Muscle layer of duodenum (tissue), 2 donors: Measurements from ENCODE around the gene RIMKLA.
A peak's percentile ranks its signal among the peaks of the same experiment; 100 is the strongest.

Source experiments
- H3K27ac ChIP-seq: one replicate; pipeline ENCODE4 v1.7.0; 2013; ENCODE audit warnings: mild to moderate bottlenecking, low read length
- H3K27me3 ChIP-seq: one replicate; pipeline ENCODE4 v1.7.0; 2013; ENCODE audit warnings: low read depth, mild to moderate bottlenecking, control low read depth, low read length
- H3K36me3 ChIP-seq, 2 donors: one replicate each; pipeline ENCODE4 v1.7.0; 2013; ENCODE audit warnings: low read length in 2 of 2, control low read depth in 1 of 2, mild to moderate bottlenecking in 1 of 2; ENCODE audit not compliant: insufficient read depth in 2 of 2, control insufficient read depth in 1 of 2
- H3K4me1 ChIP-seq, 2 donors: one replicate each; pipeline ENCODE4 v1.7.0; 2013; ENCODE audit warnings: low read length in 2 of 2, mild to moderate bottlenecking in 2 of 2, control low read depth in 1 of 2, moderate library complexity in 1 of 2; ENCODE audit not compliant: insufficient read depth in 2 of 2, control insufficient read depth in 1 of 2
- H3K4me3 ChIP-seq, 2 donors: one replicate each; pipeline ENCODE4 v1.7.0; 2013; ENCODE audit warnings: low read length in 2 of 2, low read depth in 1 of 2, mild to moderate bottlenecking in 1 of 2
- H3K9me3 ChIP-seq, 2 donors: one replicate each; pipeline ENCODE4 v1.7.0; 2013; ENCODE audit warnings: low read length in 2 of 2, control low read depth in 1 of 2, mild to moderate bottlenecking in 1 of 2; ENCODE audit not compliant: control insufficient read depth in 1 of 2
- donor health status: healthy.

Gene RIMKLA

GRCh38 chr1:42418516-42418915 is 37.9 kb downstream of the RIMKLA start:
- H3K27me3 ChIP-seq: no peaks in the 10 kb centered on the region

DNA sequence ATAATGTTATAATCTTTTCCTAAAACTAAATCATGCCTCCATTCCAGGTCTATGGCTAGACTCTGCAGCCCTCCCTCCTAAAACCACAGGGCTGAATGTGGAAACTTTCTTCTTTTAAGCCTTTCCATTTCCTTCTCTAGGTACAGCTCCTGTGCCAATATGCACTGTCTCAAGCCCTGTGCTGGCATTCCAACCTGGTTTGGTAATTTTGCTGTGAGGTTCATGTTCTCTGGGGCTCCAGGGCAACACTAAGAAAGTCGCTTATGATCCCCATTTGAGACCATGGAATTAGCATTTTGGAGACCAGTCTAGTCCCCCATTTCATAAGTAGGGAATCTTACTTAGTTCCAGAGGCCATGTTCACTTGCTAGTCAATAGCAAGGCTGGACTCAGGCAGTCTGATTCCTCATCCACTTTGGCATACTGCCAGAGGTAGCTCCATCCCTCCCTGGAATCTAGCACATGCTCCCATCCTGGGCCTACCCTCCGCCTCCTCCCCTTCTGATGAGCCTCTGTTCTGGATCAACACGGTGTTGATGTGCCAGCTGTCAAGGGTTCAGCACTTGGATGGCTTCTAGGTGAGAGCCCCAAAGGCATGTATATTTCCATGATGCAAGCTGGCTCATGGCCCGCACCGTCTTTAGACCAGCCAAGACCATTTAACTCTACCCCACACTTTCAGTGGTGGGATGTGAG is 38.7 kb downstream of the RIMKLA start:
- Histone ChIP-seq H3K27me3 (no peaks in the 10 kb centered on the region), H3K4me1 (peaks cover 5 to 18% of the 10 kb centered on the region in 2 donors), H3K4me3 (no peak overlapping the region), H3K36me3 (no peaks in the 10 kb centered on the region), H3K27ac (peak overlapping the region; percentile 32), H3K9me3 (no peaks in the 10 kb centered on the region)

More at GRCh38 chr1:42418516-42418915, 37.9 kb downstream of the RIMKLA start:
- Histone ChIP-seq H3K27ac (peak overlapping the region; percentile 32), H3K9me3 (no peaks in the 10 kb centered on the region), H3K36me3 (no peaks in the 10 kb centered on the region), H3K4me3 (no peak overlapping the region), H3K4me1 (peaks cover 5 to 18% of the 10 kb centered on the region in 2 donors)

DNA sequence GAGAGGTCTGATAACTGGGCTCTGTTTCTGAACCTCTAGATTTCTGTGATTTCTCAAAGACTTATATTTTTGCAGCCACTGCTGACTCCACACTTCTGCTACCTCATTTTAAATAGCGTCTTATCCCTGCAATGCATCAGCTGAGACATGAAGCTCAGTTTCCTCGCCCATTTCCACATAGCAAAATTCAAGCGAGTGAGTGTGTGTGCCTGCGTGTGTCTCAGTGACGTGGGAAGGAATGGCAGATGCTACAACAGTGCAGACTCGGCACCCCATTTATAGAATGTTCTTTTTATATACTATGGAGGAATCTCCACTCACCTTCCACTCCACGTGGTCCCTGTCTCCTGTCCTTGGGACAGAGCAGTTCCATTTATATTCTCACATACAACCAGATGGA is 39.5 kb downstream of the RIMKLA start:
- H3K9me3 ChIP-seq: no peaks in the 10 kb centered on the region
- H3K4me1 ChIP-seq: peaks cover 5 to 18% of the 10 kb centered on the region in 2 donors
- no peak overlapping the region for H3K4me3 ChIP-seq
- no peaks in the 10 kb centered on the region for H3K27me3 ChIP-seq
- no peaks in the 10 kb centered on the region for H3K36me3 ChIP-seq
- H3K27ac ChIP-seq: peak overlapping the region; percentile 34

DNA sequence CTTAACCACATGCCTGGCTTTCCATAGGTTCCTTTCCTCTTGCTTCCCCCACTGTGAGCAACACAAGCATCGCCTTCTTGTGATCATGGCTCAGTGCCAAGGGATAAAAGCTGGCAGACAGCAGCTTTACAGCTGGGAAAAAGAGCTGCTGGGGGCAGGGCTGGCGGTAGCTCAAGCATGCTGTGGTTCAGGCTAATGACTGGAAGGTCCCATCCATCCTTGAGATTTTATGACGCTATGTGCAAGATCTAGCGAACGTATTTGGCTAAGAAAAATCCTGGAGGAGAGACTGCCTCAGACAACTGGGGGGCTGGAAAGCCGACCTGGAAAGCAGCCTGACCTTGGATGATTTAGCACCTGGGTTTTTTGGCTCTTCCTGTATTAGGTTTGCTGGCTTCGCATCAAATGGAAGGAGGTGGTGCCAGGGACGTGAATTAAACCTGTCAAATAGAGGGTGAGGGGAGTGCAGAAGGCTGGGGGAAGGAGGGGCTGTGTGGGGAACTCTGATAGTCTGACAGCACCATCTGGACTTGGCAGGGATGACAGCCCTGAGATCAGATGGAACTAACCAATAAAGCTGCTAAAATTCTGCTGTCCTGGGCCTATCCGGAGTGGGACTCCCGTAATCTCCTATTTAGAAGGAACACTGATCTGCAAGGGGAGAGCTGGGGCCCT is 40.5 kb downstream of the RIMKLA start:
- Histone ChIP-seq H3K36me3 (no peaks in the 10 kb centered on the region), H3K9me3 (no peaks in the 10 kb centered on the region), H3K4me1 (peaks cover 5 to 18% of the 10 kb centered on the region in 2 donors), H3K27me3 (no peaks in the 10 kb centered on the region), H3K27ac (peak overlapping the region; percentile 34), H3K4me3 (peak overlapping the region in 1 of 2 donors; percentile 15)

GRCh38 chr1:42422737-42423136 is 42.1 kb downstream of the RIMKLA start:
- no peaks in the 10 kb centered on the region for H3K9me3 ChIP-seq
- H3K4me3 ChIP-seq: no peak overlapping the region
- H3K27ac ChIP-seq: no peak overlapping the region
- H3K4me1 ChIP-seq: peaks cover 5 to 18% of the 10 kb centered on the region in 2 donors
- H3K27me3 ChIP-seq: no peaks in the 10 kb centered on the region
- no peaks in the 10 kb centered on the region for H3K36me3 ChIP-seq

DNA sequence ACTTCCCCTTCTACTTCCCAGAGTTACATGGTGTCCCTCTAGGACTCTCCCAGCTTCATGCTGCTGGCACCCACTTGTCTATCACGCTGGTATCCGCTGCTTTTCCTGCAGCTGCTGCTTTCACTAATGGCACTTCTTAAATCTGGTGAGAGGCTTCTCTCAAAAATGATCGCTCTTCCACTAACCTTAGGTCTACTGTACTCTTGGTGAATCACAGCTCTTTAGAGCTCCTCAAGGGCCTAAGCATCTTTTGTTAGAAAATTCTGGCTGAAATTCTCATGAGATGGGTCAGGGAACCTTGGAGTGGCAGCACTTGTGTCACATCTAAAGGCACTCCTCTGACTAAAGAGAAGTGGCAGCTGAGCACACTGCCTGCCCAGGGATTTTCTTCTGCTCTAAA is 43.1 kb downstream of the RIMKLA start:
- peaks cover 5 to 18% of the 10 kb centered on the region in 2 donors for H3K4me1 ChIP-seq
- H3K27ac ChIP-seq: no peak overlapping the region
- H3K9me3 ChIP-seq: no peaks in the 10 kb centered on the region
- H3K36me3 ChIP-seq: no peaks in the 10 kb centered on the region
- no peaks in the 10 kb centered on the region for H3K27me3 ChIP-seq
- no peak overlapping the region for H3K4me3 ChIP-seq

DNA sequence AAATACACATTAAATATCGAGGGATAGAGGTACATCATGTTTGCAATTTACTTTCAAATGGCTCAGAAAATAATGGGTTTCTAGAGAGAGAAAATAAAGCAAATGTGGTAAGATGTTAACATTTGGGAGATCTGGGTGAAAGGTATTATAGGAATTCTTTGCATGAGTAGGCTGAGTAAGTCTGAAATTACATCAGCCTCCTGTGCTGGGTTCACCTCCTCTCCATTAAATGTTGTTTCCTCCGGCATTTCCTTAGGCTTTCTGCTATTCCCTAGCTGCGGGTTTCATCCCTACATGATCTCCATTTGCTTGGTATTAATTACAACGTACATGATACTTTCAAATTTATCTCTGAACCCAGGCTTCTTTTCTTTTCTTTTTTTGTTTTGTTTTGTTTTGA is 43.6 kb downstream of the RIMKLA start:
- H3K4me3 ChIP-seq: no peak overlapping the region
- no peaks in the 10 kb centered on the region for H3K36me3 ChIP-seq
- H3K4me1 ChIP-seq: peaks cover 5 to 18% of the 10 kb centered on the region in 2 donors
- H3K27ac ChIP-seq: no peak overlapping the region
- no peaks in the 10 kb centered on the region for H3K9me3 ChIP-seq
- H3K27me3 ChIP-seq: no peaks in the 10 kb centered on the region

DNA sequence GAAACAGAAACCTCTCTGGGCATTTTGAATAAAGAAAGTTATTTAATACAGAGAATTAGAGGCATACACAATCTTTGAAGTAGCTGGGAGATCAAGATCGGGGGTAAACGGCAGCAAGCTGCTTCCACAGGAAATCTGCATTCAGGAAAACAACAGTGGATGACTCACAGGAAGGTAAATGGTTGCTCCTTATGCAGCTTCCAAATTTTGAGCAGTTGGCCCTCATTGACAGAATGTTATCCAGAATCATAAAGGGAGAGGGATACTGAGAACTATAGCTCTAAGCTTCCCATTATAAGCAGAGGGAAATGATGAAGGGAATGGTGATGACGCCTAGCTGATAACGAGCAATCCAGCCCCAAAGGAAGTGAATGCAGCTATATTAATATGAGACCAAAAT is 46.6 kb downstream of the RIMKLA start:
- Histone ChIP-seq H3K27ac (no peak overlapping the region), H3K27me3 (no peaks in the 10 kb centered on the region), H3K4me3 (no peak overlapping the region)

DNA sequence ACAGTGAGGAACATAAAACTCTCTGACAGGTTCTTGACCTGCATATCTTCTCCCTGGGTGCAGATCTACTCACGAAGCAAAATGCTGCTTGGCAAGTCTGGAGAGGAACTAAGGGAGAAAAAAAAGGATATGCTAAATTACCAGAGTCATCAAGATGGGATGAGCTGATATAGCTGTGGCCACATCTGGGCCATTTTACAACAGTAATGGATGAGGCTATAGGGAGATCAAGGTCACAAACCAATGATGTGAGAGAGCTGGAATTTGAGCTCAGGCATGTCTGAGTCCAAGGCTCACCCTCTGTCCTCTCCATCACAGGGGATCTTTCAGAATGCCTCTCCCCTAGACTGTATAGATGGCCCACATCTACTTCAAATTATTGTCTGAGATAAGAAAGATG is 49.0 kb downstream of the RIMKLA start:
- Histone ChIP-seq H3K4me3 (no peak overlapping the region), H3K4me1 (no peaks in the 10 kb centered on the region), H3K36me3 (no peaks in the 10 kb centered on the region), H3K9me3 (no peaks in the 10 kb centered on the region), H3K27ac (no peak overlapping the region), H3K27me3 (no peaks in the 10 kb centered on the region)

More for the DNA sequence above, 46.6 kb downstream of the RIMKLA start:
- H3K9me3 ChIP-seq: no peaks in the 10 kb centered on the region
- no peaks in the 10 kb centered on the region for H3K36me3 ChIP-seq
- no peaks in the 10 kb centered on the region for H3K4me1 ChIP-seq

GRCh38 chr1:42430286-42431135 is 49.9 kb downstream of the RIMKLA start:
- H3K27ac ChIP-seq: no peak overlapping the region

GRCh38 chr1:42431514-42431913 is 50.9 kb downstream of the RIMKLA start:
- Histone ChIP-seq H3K27me3 (no peaks in the 10 kb centered on the region), H3K36me3 (no peaks in the 10 kb centered on the region), H3K4me3 (no peak overlapping the region), H3K9me3 (no peaks in the 10 kb centered on the region), H3K4me1 (no peaks in the 10 kb centered on the region), H3K27ac (no peak overlapping the region)

More at GRCh38 chr1:42430286-42431135, 49.9 kb downstream of the RIMKLA start:
- Histone ChIP-seq H3K9me3 (no peaks in the 10 kb centered on the region), H3K36me3 (no peaks in the 10 kb centered on the region), H3K4me1 (no peaks in the 10 kb centered on the region), H3K4me3 (no peak overlapping the region), H3K27me3 (no peaks in the 10 kb centered on the region)
